Caki2 (cell line): ENCODE measurements around the gene MRPS30. TPM values are rescaled to one million over a fixed set of nuclear protein-coding genes. Genes with fewer than 3 reads are reported as not detected.
"Not testable (repeated sequence)": the region's sequence is repeated elsewhere in the genome, so short reads cannot be mapped to it uniquely, and the experiment has no call there.

Experiments used
- DNase-seq: peaks from one replicate; pipeline ENCODE4 v3.0.0-alpha.2; 2015; ENCODE audit warnings: low read depth
- in situ Hi-C: cut with HindIII; loops from 2 replicates; pipeline ENCODE4 v1.10.0; 2016; ENCODE audit warnings: low sequenced_read_pairs, low pct_unique_long_range_greater_than_20kb, mixed read lengths
- total RNA-seq: library from RNA; depleted of rRNA; stranded (reverse); fragments of >200 nt; shearing (Covaris generic); gene quantifications from 2 replicates; pipeline ENCODE4 v1.2.3, GENCODE V29; 2014; ENCODE audit warnings: low replicate concordance; rRNA removed

The MRPS30 gene
- 28.9 and 34.9 TPM in 2 replicates for total RNA-seq

DNA sequence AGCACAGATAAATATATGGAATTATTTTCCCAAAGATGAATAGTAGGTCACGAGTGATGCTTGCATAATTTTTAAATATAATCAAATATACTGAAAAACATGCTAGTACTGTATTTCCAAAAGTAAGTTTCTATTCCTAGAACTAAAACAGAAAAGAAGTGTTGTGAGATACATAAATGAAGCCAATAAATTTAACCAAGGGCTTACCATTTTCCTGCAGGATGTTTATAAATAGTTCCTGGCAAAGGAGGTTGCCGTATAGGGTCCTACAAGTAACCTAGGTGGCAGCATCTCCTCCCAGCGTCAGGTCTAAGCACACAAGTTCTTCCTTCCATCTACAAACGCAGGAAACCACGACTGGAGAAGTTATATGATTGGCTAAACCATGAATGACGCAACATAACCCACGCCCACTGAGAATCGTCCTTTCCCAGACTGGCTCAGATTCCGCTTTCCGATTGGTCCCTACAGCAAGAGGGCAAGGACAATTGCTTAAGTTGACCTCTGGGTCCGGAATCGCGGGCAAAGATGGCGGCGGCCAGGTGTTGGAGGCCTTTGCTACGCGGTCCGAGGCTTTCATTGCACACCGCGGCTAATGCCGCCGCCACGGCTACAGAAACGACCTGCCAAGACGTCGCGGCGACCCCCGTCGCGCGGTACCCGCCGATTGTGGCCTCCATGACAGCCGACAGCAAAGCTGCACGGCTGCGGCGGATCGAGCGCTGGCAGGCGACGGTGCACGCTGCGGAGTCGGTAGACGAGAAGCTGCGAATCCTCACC is at the start of gene MRPS30:
Gene MRPS30, plus strand, starts transcription at position 513 of the 780 bp plus-strand sequence. Its CDS starts 16 bp downstream, at position 529.
- peak; percentile 99 for DNase-seq
- in situ Hi-C loops = no loop called here

DNA sequence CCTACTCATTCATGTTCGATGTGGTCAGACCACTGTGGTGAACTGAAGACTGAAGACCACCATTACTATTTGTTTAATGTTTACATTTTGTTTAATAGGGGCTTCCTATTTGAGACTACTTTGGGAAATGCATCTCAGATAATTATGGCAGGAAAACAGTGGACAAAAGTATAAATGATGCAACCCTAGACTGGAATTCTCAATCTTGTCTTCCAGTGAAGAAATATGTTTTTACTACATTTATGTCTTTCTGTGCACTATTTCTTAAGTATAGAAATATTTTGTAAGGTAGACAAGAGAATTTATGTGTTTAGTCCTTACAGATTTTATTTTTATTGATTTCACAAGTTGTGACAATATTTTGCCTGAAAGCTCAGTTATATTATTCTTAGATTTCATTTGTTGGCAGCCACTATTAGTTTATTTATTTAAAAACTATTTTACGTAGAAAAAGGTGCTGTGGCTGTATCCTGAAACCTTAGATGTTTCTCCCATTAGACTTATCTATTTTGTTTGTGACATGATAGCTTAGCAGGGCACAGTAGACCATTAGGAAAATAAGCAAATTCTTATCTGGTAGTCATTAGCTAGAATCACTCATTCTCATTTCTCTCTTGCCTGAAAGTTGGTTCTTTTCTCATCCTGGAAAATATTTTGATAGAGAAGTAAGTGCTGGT is 39.4 kb upstream of the MRPS30 start:
- in situ Hi-C loops = no loop called here
- DNase-seq = no peak

DNA sequence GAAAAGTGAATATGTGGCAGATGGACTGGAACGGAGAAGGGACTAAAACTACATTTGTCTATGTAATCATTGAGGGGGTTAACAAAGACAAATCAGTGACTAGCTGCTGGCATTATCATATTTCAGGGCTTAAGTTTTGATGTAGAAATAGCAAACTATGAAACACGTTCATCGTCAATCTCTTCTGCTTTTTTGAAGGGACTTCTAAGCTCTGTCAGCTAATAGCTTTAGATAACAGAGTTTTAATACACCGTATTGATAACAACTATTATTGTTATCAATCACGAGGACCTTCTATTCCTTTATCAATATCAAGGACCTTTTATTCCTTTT is 38.9 kb upstream of the MRPS30 start:
- DNase-seq = no peak
- in situ Hi-C loops = no loop called here

DNA sequence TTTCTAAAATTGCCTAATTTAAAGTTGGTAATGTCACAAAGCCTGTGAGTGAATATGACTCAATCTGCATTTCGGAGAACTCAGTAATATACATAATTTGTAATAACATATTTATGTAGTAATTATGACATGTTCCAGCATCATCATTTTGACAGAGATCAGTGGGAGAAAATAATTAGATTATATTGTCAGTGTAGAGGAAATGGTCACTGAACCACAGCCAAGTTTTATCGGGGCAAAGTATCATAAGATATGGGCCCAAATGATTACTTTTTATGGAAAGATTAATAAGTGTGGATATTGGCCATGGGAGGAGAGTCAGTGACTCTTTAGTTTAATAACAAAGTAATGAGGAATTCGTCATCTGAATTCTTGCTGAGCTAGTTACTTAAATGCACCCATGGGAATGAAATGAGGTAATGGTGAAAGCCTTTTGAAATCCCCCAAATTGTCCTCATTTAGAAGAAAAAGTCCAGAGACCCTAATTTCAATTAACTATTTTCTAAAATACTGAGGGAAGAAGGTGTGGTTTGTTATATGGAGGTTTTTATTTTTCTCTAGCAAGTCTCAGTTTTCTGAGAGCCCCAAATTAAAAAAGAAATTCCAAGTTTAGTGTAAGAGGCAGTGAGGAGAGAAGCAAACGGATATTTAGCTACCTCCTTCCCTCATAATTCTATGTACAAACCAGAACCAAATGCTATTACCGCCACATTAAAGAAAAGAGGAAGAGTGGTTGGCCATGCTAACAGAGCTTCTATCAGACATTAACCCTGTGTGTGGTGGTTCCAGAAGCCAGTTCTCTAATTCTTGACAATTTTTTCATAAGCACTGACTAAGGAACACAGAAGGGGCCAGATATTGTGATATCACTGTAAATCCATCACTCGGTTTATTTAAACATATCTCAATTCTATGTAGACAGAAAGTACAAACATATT is 37.7 kb upstream of the MRPS30 start:
- in situ Hi-C loops = no loop called here

DNA sequence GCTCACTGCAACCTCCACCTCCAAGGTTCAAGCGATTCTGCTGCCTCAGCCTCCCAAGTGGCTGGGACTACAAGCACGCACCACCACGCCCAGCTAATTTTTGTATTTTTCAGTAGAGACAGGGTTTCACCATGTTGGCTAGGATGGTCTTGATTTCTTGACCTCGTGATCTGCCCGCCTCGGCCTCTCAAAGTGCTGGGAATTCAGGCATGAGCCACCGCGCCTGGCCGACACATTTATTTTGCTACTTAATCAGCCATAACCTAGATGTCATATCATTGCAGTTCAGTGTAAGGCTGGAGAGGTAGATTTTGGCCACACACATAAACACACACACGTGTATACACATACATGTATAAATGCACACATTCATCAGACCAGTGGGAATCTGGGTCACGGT is 36.4 kb upstream of the MRPS30 start:
- DNase-seq, in situ Hi-C loops: not testable (repeated sequence)

More for the DNA sequence above, 37.7 kb upstream of the MRPS30 start:
- DNase-seq = no peak

DNA sequence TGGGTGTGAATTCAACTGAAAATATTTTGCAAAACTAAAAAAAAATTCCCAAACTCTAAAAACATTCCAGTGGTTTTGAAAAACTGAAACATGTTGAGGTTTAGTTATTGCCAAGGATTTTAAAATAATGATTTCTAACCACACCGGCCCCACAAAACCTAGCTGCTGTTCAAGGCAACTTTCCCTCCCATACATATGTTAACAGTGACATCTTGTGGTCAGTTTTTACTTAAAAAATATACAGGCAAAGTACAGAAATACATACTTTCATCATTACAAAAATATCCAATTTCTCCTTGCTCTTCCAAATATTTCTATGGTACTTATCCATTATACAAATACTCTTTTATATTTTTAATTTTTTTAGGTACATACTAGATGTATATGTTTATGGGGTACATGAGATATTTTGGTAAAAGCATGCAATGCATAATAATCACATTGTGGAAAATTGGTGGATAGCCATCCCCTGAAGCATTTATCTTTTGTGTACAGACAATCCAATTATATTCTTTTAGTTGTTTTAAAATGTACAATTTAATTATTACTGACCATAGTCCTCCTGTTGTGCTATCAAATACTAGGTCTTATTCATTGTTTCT is 34.4 kb upstream of the MRPS30 start:
- in situ Hi-C loops = no loop called here
- peak; percentile 5 for DNase-seq

DNA sequence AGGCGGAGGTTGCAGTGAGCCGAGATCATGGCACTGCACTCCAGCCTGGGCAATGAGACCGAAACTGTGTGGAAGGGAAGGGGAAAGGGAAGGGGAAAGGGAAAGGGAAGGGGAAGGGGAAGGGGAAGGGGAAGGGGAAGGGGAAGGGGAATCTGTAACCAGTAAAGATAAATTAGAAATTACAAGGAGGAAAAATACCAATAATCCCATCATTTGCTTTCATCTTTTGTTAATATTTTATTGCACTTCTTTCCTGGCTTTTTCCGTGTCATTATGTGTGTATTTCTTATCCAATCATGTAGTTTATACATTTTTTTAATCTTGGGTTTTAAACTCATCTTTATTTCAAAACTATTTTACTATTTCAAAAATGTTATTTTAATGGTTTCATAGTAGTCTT is 29.6 kb upstream of the MRPS30 start:
- no peak for DNase-seq
- in situ Hi-C loops = no loop called here

DNA sequence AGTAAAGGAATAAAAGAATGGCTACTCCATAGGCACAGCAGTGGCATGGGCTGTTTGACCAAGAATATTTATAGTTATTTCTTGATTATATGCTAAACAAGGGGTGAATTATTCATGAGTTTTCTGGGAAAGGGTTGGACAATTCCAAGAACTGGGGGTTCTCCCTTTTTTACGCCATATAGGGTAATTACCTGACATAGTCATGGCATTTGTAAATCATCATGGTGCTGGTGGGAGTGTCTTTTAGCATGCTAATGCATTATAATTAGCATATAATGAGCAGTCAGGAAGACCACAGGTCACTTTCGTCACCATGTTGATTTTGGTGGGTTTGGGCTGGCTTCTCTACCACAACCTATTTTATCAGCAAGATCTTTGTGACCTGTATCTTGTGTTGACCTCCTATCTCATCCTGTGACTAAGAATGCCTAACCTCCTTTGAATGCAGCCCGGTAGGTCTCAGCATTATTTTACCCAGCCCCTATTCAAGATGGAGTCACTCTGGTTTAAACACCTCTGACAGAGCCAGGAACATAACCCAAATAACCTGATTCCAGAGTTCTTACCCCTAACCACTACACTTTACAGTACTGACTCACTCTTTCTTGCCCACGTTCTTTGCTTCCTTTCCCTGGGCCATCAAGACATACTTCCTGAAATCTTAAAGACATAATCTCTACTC is 25.0 kb upstream of the MRPS30 start:
- no peak for DNase-seq
- in situ Hi-C loops = no loop called here

DNA sequence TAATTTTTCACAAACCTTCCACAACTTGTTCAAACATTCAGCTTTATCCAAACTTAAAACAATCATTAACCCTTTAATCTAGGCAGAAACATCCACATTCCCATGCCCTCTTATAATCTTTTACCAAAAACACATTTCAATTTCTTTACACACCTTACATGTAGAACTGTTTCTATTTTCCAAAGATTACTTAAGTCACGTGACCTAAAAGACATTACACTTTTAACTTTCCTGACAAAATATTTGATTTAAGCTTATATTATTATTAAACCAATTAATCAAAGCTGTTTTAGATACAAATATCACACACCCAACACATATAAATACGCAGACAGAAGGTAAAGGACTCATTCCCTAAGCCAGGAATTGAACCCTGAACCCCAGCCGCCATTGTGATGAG is 21.0 kb upstream of the MRPS30 start:
- in situ Hi-C loops = no loop called here

DNA sequence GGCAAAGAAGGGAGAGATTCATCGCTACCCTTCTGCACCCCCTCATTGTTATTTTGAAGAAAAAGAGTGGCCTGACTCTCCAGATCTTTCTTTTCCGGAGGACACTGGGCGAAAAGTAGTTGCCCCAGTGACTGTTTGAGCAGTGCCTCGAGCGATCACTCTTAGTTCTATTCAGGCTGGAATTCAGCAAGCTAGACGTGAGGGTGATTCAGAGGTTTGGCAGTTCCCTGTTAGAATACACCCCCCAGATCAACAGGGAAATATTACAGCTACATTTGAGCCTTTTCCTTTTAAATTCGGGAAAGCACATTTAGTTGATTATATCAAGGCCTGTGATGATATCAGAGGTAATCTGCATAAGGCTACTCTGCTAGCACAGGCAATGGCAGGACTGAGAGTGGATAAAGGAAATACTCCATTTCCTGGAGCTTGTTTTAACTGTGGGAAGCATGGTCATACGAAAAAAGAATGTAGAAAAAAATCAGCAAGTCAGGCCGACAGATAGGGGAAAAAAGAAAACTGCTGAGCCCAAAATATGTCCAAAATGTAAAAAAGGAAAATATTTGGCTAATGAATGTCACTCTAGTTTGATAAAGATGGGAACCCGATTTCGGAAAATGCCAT is 19.3 kb upstream of the MRPS30 start:
- in situ Hi-C loops, DNase-seq: not testable (repeated sequence)

More for the DNA sequence above, 21.0 kb upstream of the MRPS30 start:
- DNase-seq = no peak

DNA sequence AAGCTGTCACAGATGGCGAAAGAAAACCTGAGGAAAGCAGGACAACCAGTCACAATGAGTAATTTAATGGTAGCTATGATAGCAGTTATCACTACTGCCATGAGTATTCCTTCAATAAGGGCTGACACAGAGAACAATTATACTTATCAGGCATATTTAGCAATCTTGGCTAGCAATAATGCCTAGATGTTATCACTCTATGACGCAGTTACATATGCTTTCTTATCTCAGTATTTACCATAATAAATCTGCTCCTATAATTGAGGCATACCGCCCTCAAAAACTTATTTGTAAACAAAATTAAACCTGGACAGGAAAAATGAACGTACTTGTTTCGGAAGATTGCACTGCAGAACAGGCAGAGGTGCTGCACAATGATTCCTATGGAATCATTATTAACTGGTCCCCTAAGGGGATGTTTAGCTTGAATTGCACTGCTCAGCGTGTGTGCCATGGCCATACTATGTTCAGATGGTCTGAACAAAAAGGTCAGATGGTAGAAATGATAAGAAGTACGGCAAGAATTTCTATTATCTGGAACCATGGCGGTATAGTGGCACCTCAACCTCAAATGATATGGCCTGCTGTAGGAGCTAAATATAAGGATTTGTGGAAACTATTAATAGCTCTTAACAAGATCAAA is 16.6 kb upstream of the MRPS30 start:
- DNase-seq, in situ Hi-C loops: not testable (repeated sequence)

DNA sequence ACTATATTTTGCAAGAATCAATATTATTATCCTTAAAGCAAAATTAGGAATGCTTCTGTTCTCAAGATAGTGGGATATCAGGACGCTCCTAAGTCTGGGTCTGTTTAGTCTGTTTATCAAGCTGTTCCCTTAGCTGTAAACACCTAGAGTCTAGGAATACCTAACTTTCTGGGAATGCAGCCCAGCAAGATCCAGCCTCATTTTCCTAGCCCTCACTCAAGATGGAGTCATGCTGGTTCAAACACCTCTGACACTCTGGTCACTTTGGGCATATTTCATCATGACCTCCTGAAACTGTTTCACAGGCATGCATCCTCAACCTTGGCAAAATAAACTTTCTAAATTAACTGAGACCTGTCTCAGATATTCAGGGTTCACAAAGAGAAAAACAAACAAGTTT is 14.4 kb upstream of the MRPS30 start:
- DNase-seq = no peak
- in situ Hi-C loops = no loop called here

DNA sequence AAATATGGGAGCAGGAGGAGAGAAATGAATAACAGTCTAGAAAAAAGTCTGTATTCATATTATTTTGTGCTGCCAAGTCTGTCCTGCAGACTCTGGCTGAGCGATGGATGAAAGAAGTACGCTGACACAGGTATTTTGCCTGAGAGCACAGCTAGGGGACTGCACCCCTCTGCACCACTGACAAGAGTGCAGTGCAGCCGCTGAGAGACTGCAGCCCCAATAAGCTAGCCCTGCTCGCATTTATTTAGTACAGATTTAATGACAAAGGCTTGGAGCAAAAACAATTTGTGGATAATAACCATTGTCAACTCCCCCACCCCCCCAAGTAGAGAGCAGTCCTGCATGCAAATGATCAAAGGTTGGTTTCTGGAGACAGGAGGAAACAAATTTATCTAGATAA is 13.3 kb upstream of the MRPS30 start:
- in situ Hi-C loops = no loop called here
- DNase-seq = no peak

DNA sequence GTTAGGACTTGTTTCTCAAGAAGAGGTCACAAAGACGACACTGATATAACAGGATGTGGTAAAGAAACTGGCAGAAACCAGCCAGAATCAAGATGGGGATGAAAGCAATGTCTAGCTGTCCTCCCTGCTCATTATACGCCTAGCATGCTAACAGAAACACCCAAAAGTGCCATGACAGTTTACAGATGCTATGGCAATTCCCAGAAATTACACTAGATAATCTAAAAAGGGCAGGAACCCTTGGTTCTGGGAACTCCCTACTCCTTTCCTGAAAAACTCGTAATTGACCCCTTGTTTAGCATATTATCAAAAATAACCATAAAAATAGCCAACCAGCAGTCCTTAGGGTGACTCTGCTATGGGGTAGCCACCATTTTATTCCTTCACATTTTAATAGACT is 10.9 kb upstream of the MRPS30 start:
- in situ Hi-C loops = no loop called here

DNA sequence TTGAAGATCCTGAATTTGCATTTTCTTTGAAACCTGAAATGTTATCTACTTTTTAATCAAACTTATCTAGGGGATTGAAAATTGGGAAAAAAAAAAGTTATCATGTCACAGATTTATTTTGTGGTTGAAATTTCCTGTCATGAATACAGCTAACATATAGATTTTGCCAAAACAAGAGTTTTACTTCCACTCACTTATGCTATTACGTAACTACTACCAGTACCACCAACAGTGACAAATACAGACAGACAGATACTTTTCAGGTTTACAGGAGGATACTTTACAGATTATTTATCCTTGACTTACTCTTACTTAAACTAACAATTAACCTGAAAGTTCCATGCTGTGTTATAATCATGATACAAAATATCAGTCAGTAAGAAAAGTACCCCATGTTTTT is 6.8 kb upstream of the MRPS30 start:
- in situ Hi-C loops = no loop called here
- DNase-seq = no peak

More for the DNA sequence above, 10.9 kb upstream of the MRPS30 start:
- no peak for DNase-seq

DNA sequence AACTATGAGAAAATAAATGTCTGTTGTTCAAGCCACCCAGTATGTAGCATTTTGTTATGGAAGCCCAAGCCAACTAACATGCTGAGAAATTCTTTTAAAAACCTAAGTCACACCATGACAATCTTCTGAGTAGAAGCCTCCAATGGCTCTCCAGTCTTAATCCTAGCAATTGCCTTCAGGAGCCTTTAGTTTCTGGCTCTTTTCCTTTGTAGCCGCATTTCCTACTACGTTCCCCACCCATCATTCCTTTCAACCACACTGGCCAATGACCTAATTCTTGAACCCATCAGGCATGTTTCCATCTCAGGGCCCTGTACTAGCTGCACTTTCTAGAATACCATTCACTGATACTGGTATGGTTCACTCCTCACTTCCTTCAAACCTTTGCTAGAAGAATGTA is 2.1 kb upstream of the MRPS30 start:
- DNase-seq = no peak
- in situ Hi-C loops = no loop called here

DNA sequence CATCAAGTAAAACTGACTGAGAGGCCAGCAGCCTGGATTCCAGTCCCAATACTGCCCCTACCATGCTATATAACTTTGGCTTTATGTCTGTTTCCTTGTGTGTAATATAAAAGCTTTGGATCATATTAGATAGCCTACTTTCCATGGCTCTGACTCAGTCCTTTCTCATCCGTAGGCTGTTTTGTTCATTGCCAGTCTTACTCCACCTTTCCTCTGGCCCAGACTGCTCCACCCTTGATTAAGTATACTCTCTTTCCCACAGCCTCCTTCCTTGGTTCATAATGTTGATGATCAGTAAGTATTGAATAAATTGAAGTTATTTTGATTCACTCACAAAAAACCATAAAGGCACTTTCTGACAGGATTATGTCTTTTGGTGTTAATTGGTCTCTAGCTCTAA is 1.5 kb upstream of the MRPS30 start:
- peak; percentile 2 for DNase-seq
- in situ Hi-C loops = no loop called here
